CD4-positive, alpha-beta memory T cell (primary cell): ENCODE measurements around the gene FHOD3. TPM values are rescaled to one million over a fixed set of nuclear protein-coding genes. Genes with fewer than 3 reads are reported as not detected.

ENCODE experiments used
- CTCF ChIA-PET: fragments of 350-600 bp; sonication (Branson Sonifier 250); formaldehyde crosslinking; loops from one replicate; lab custom pipeline; 2021; ENCODE audit warnings: inconsistent platforms; ENCODE audit not compliant: partially characterized antibody; lab: Charles Lee
- POLR2A ChIA-PET: fragments of 350-600 bp; sonication (Branson Sonifier 250); formaldehyde crosslinking; loops from one replicate; lab custom pipeline; 2021; ENCODE audit not compliant: partially characterized antibody; lab: Charles Lee
- DNase-seq, 5 donors: peaks; one replicate each; pipeline versions ENCODE4 v3.0.0 to v3.0.0-alpha.2; 2020 to 2022; ENCODE audit warnings: mixed read lengths in 1 of 5
- H3K27ac ChIP-seq: one replicate; pipeline ENCODE4 v1.7.0; 2013; ENCODE audit warnings: low read depth, low read length
- H3K27me3 ChIP-seq: 2 replicates; pipeline ENCODE4 v1.7.0; 2013; ENCODE audit warnings: mild to moderate bottlenecking, low read length, moderate library complexity; ENCODE audit not compliant: insufficient read depth
- H3K36me3 ChIP-seq: 2 replicates; pipeline ENCODE4 v1.7.0; 2013; ENCODE audit warnings: mild to moderate bottlenecking, low read length, moderate library complexity; ENCODE audit not compliant: insufficient read depth
- H3K4me1 ChIP-seq: 2 replicates; pipeline ENCODE4 v1.7.0; 2013; ENCODE audit warnings: mild to moderate bottlenecking, low read length, moderate library complexity; ENCODE audit not compliant: insufficient read depth
- H3K4me3 ChIP-seq, 2 donors: one replicate each; pipeline ENCODE4 v1.7.0; 2013; ENCODE audit warnings: low read length in 2 of 2, mild to moderate bottlenecking in 1 of 2
- H3K9me3 ChIP-seq, 2 donors: one replicate each; pipeline ENCODE4 v1.7.0; 2013; ENCODE audit warnings: low read length in 2 of 2, control low read depth in 1 of 2; ENCODE audit not compliant: control insufficient read depth in 1 of 2
- H3K27ac Mint-ChIP-seq, 7 donors: one replicate each; pipeline ENCODE4 v1.8.0; 2020 to 2021; ENCODE audit warnings: mixed read lengths in 7 of 7, mild to moderate bottlenecking in 6 of 7, inconsistent platforms in 3 of 7, moderate library complexity in 3 of 7
- H3K27me3 Mint-ChIP-seq, 2 donors: one replicate each; pipeline ENCODE4 v1.8.0; 2020 to 2021; ENCODE audit warnings: mixed read lengths in 2 of 2
- H3K36me3 Mint-ChIP-seq, 2 donors: one replicate each; pipeline ENCODE4 v1.8.0; 2020 to 2021; ENCODE audit warnings: mixed read lengths in 2 of 2, inconsistent platforms in 1 of 2, mild to moderate bottlenecking in 1 of 2
- H3K4me1 Mint-ChIP-seq, 4 donors: one replicate each; pipeline ENCODE4 v1.8.0; 2020 to 2021; ENCODE audit warnings: mixed read lengths in 4 of 4, mild to moderate bottlenecking in 1 of 4
- H3K4me3 Mint-ChIP-seq, 8 donors: one replicate each; pipeline ENCODE4 v1.8.0; 2020 to 2021; ENCODE audit warnings: mixed read lengths in 8 of 8, mild to moderate bottlenecking in 7 of 8, moderate library complexity in 6 of 8, inconsistent platforms in 3 of 8
- H3K9me3 Mint-ChIP-seq, 8 donors: one replicate each; pipeline ENCODE4 v1.8.0; 2020 to 2021; ENCODE audit warnings: mixed read lengths in 8 of 8, mild to moderate bottlenecking in 5 of 8, inconsistent platforms in 3 of 8, moderate library complexity in 1 of 8
- intact Hi-C: fragments of 100-400 bp; cut with micrococcal nuclease; formaldehyde crosslinking; loops from one replicate; pipeline ENCODE4 v1.15.1; 2023
- polyA plus RNA-seq, 2 donors: library from polyadenylated mRNA; unstranded; fragments of 300-500 nt; fragmentation: Illumina TruSeq; gene quantifications; one replicate each; pipeline ENCODE4 v1.2.3, GENCODE V29; 2021
- total RNA-seq, 2 experiments: library from RNA; stranded (reverse); gene quantifications; one replicate each; pipeline ENCODE4 v1.2.3, GENCODE V29; 2021

The FHOD3 gene
- total and polyA plus RNA-seq, 4 experiments from 2014 or later, result not detected

- Histone ChIP-seq H3K9me3 (no peaks in the 10 kb centered on the region), H3K27ac (no peak overlapping the region), H3K27me3 (no peaks in the 10 kb centered on the region), H3K4me1 (no peaks in the 10 kb centered on the region), H3K36me3 (peaks cover 6% of the 10 kb centered on the region), H3K4me3 (no peak overlapping the region)
- Mint-ChIP-seq H3K27me3 (no peaks in the 10 kb centered on the region), H3K4me3 (no peak overlapping the region), H3K36me3 (peaks cover 15 to 48% of the 10 kb centered on the region in 2 donors), H3K27ac (no peak overlapping the region), H3K4me1 (peaks cover 5 to 20% (median 11%) of the 10 kb centered on the region in 4 donors), H3K9me3 (no peaks in the 10 kb centered on the region)
- CTCF ChIA-PET, result interaction anchor here (2.5 to 2.6 kb wide), 2 partner anchors 9 kb away, joined by 10 to 13 read pairs; partner anchors contain the start of genes KIAA1328 and TPGS2
- intact Hi-C loops, result no loop called here
- DNase-seq, result no peak
- POLR2A ChIA-PET, result interaction anchor here (2.8 kb wide), 1 partner anchor 9 kb away, joined by 9 read pairs; the partner anchor contains the start of genes KIAA1328 and TPGS2
These were observed 522.1 kb downstream of the FHOD3 start for GRCh38 chr18:36819621-36820020.

DNA sequence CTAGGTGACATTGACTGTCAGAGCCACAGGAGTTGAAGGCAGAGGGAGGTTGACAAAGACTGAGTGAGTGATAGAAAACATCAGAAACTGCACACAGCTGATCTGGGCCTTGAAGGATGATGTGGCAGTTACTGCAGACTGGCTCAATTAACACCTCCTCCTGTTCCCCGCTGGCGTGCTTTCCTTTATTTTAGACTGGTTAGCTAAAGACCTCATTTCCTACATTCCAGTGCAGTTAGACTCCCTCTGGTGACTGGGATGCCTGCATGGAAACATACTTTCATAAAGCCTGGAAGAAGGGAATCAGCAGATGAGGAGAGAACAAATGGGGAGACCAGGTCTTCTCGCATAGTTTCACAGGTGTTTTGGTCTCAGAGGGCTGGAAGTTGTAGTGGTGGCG is 524.2 kb downstream of the FHOD3 start:
- POLR2A ChIA-PET, result no interaction called here
- H3K9me3 Mint-ChIP-seq, result no peaks in the 10 kb centered on the region
- peaks cover 8 to 20% (median 10%) of the 10 kb centered on the region in 4 donors for H3K4me1 Mint-ChIP-seq
- Histone ChIP-seq H3K4me3 (no peak overlapping the region), H3K27ac (no peak overlapping the region), H3K4me1 (no peaks in the 10 kb centered on the region), H3K36me3 (peaks cover 6% of the 10 kb centered on the region), H3K27me3 (no peaks in the 10 kb centered on the region), H3K9me3 (no peaks in the 10 kb centered on the region)
- H3K27me3 Mint-ChIP-seq, result no peaks in the 10 kb centered on the region
- CTCF ChIA-PET, result interaction anchor here (1.1 to 2.7 kb wide), 3 partner anchors 9 to 14 kb away, joined by 3 to 8 read pairs (median 3); no protein-coding TSS in a partner anchor
- H3K27ac Mint-ChIP-seq, result no peak overlapping the region
- no peak overlapping the region for H3K4me3 Mint-ChIP-seq
- intact Hi-C loops, result no loop called here
- no peak for DNase-seq
- H3K36me3 Mint-ChIP-seq, result peaks cover 12 to 33% of the 10 kb centered on the region in 2 donors

DNA sequence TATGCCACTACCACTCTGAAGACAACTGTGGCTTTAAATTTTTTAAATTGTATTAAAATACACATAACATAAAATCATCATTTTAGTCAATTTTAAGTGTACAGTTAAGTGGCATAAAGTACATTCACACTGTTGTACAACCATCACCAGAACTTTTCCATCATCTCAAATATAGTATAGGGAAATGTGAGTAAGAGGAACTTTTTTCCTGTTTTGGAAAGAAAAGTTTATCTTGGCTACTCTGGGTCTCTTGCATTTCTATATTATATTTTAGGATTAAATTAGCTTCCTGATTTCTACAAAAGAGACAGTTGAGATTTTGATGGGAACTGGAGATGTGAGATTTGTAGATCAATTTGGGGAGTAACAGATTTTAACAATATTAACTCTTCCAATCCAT is 528.0 kb downstream of the FHOD3 start:
- peaks cover 25% of the 10 kb centered on the region for H3K4me1 ChIP-seq
- no peak overlapping the region for H3K27ac Mint-ChIP-seq
- H3K9me3 ChIP-seq, result no peaks in the 10 kb centered on the region
- peaks cover 21 to 51% (median 34%) of the 10 kb centered on the region in 4 donors for H3K4me1 Mint-ChIP-seq
- ChIA-PET CTCF (interaction anchor here (0.6 to 1.1 kb wide), 2 partner anchors 9 to 13 kb away, joined by 3 read pairs; no protein-coding TSS in a partner anchor), POLR2A (no interaction called here)
- H3K27me3 ChIP-seq, result no peaks in the 10 kb centered on the region
- no peak overlapping the region for H3K27ac ChIP-seq
- no peak overlapping the region for H3K4me3 ChIP-seq
- intact Hi-C loops, result loop anchor here (5.0 kb wide), 1 partner anchor 758 kb away; the partner anchor contains the start of gene RPRD1A
- no peaks in the 10 kb centered on the region for H3K36me3 ChIP-seq
- no peaks in the 10 kb centered on the region for H3K27me3 Mint-ChIP-seq
- H3K9me3 Mint-ChIP-seq, result no peaks in the 10 kb centered on the region
- H3K4me3 Mint-ChIP-seq, result no peak overlapping the region
- DNase-seq, result no peak
- peaks cover 0 to 21% of the 10 kb centered on the region in 2 donors for H3K36me3 Mint-ChIP-seq

GRCh38 chr18:36826556-36826955 is 529.0 kb downstream of the FHOD3 start:
- Mint-ChIP-seq H3K36me3 (peaks cover 0 to 14% of the 10 kb centered on the region in 2 donors), H3K27me3 (no peaks in the 10 kb centered on the region), H3K4me3 (peak overlapping the region in 1 of 8 donors; percentile 39), H3K27ac (no peak overlapping the region), H3K4me1 (peaks cover 24 to 55% (median 38%) of the 10 kb centered on the region in 4 donors), H3K9me3 (no peaks in the 10 kb centered on the region)
- Histone ChIP-seq H3K9me3 (no peaks in the 10 kb centered on the region), H3K36me3 (no peaks in the 10 kb centered on the region), H3K27ac (no peak overlapping the region), H3K4me3 (no peak overlapping the region), H3K27me3 (no peaks in the 10 kb centered on the region), H3K4me1 (peaks cover 26% of the 10 kb centered on the region)
- ChIA-PET POLR2A (no interaction called here), CTCF (interaction anchor here (4.4 kb wide), 1 partner anchor 15 kb away, joined by 22 read pairs; no protein-coding TSS in a partner anchor)
- intact Hi-C loops, result loop anchor here (5.0 kb wide), 1 partner anchor 759 kb away; the partner anchor contains the start of gene RPRD1A
- no peak for DNase-seq

DNA sequence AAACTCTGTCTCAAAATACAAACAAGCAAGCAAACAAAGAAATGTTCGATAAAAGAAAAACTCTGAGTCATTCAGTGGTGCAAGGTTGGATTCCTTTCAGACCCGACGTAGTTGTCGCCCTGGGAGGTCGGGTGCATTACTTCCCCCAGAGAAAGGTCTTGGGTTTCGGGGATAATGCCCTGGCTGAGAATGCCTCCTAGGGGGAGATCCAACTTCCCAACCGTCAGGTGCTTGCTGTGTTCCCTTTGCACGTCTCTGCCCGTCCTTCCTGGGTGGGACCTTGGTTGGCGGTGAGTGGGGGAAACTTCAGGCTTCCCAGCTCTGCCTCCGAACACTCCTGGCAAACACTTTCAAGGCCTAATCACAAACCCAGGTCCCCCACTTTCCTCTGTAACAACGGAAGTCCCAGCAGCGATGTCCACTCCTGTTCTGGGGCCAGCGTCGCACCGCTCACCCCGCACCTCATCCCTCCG is 530.7 kb downstream of the FHOD3 start:
- H3K36me3 ChIP-seq, result no peaks in the 10 kb centered on the region
- no peaks in the 10 kb centered on the region for H3K27me3 Mint-ChIP-seq
- no peaks in the 10 kb centered on the region for H3K27me3 ChIP-seq
- peak overlapping the region; percentile 82 for H3K27ac ChIP-seq
- POLR2A ChIA-PET, result interaction anchor here (0.7 to 1.8 kb wide), 7 partner anchors 9 to 1331 kb away, joined by 3 to 12 read pairs (median 4); partner anchors contain the start of genes INO80C and RMP24
- H3K27ac Mint-ChIP-seq, result peak overlapping the region; percentile 80 to 96 (median 94)
- CTCF ChIA-PET, result interaction anchor here (1.2 to 4.4 kb wide), 5 partner anchors 10 to 1486 kb away, joined by 3 to 22 read pairs (median 7); no protein-coding TSS in a partner anchor
- intact Hi-C loops, result loop anchor here (1.0 to 5.0 kb wide), 3 partner anchors 15 to 856 kb away; partner anchors contain the start of genes RMP24 and RPRD1A
- no peaks in the 10 kb centered on the region for H3K9me3 Mint-ChIP-seq
- H3K4me1 ChIP-seq, result peaks cover 26% of the 10 kb centered on the region
- peaks cover 0 to 11% of the 10 kb centered on the region in 2 donors for H3K36me3 Mint-ChIP-seq
- peak overlapping the region; percentile 84 to 97 (median 90) for H3K4me3 Mint-ChIP-seq
- peak overlapping the region; percentile 90 to 99 for H3K4me3 ChIP-seq
- no peaks in the 10 kb centered on the region for H3K9me3 ChIP-seq
- DNase-seq, result no peak
- peaks cover 22 to 55% (median 36%) of the 10 kb centered on the region in 4 donors for H3K4me1 Mint-ChIP-seq

GRCh38 chr18:36828630-36829361 is 531.3 kb downstream of the FHOD3 start, which contains the start of the genes KIAA1328 and TPGS2:
TSS of gene KIAA1328 (plus strand) at chr18:36829127. CDS start at chr18:36829139, 12 bp downstream.
TSS of gene TPGS2 (minus strand) at chr18:36829002. CDS start at chr18:36828767, 235 bp downstream.
- peaks cover 26% of the 10 kb centered on the region for H3K4me1 ChIP-seq
- intact Hi-C loops, result loop anchor here (1.0 to 5.0 kb wide), 4 partner anchors 16 to 856 kb away; partner anchors contain the start of genes ELP2, RMP24, RPRD1A and SLC39A6
- peak within 1 kb of the TSS; percentile 94 to 99 for H3K4me3 ChIP-seq
- CTCF ChIA-PET, result interaction anchor here (0.7 to 4.4 kb wide), 7 partner anchors 10 to 1801 kb away, joined by 3 to 22 read pairs (median 5); no protein-coding TSS in a partner anchor
- POLR2A ChIA-PET, result interaction anchor here (0.7 to 1.8 kb wide), 10 partner anchors 10 to 1539 kb away, joined by 3 to 12 read pairs (median 4); partner anchors contain the start of genes INO80C, RMP24, SLC39A6 and ZSCAN30
- no peaks in the 10 kb centered on the region for H3K36me3 ChIP-seq
- H3K36me3 Mint-ChIP-seq, result peaks cover 0 to 11% of the 10 kb centered on the region in 2 donors
- H3K9me3 Mint-ChIP-seq, result no peaks in the 10 kb centered on the region
- H3K4me1 Mint-ChIP-seq, result peaks cover 22 to 55% (median 36%) of the 10 kb centered on the region in 4 donors
- peak within 1 kb of the TSS; percentile 82 for H3K27ac ChIP-seq
- peak; percentile 85 to 91 (median 90) for DNase-seq
- H3K9me3 ChIP-seq, result no peaks in the 10 kb centered on the region
- H3K4me3 Mint-ChIP-seq, result peak within 1 kb of the TSS; percentile 84 to 97 (median 90)
- H3K27me3 Mint-ChIP-seq, result no peaks in the 10 kb centered on the region
- no peaks in the 10 kb centered on the region for H3K27me3 ChIP-seq
- peak within 1 kb of the TSS; percentile 80 to 96 (median 94) for H3K27ac Mint-ChIP-seq
